ENCODE measurements around the gene SH3PXD2A. TPM values are rescaled to one million over a fixed set of nuclear protein-coding genes. Genes with fewer than 3 reads are reported as not detected.

The SH3PXD2A gene
- total RNA-seq, 1 experiment from 2014 or later: 6.3 TPM

- no peak overlapping the region for H3K27ac Mint-ChIP-seq (ENCODE audit: unreplicated experiment)
- no peaks in the 10 kb centered on the region for H3K9me3 Mint-ChIP-seq (ENCODE audit: unreplicated experiment)
- intact Hi-C loops (cut with micrococcal nuclease; ENCODE audit: unreplicated experiment): loop anchor here (5.0 kb wide), 1 partner anchor 40 kb away; no protein-coding TSS in a partner anchor
These were observed 168.2 kb downstream of the SH3PXD2A start for GRCh38 chr10:103687172-103687571.

GRCh38 chr10:103685880-103686669, 169.3 kb downstream of the SH3PXD2A start:
- Mint-ChIP-seq H3K4me1 (ENCODE audit: low read depth, unreplicated experiment) (peaks cover 16% of the 10 kb centered on the region), H3K27ac (ENCODE audit: unreplicated experiment) (no peak overlapping the region), H3K9me3 (ENCODE audit: unreplicated experiment) (no peaks in the 10 kb centered on the region), H3K36me3 (ENCODE audit: insufficient read depth, unreplicated experiment) (no peaks in the 10 kb centered on the region), H3K27me3 (ENCODE audit: insufficient read depth, unreplicated experiment) (no peaks in the 10 kb centered on the region), H3K4me3 (ENCODE audit: unreplicated experiment) (no peak overlapping the region)
- DNase-seq: peak; percentile 78 to 87
- ChIA-PET CTCF (interaction anchor here (0.6 to 2.2 kb wide), 20 partner anchors 9 to 300 kb away, joined by 3 to 33 read pairs (median 5); no protein-coding TSS in a partner anchor), POLR2A (no interaction called here)
- BruUV-seq (replicated peaks): no TSS peak
- intact Hi-C loops (cut with micrococcal nuclease; ENCODE audit: unreplicated experiment): loop anchor here (1.0 to 5.0 kb wide), 4 partner anchors 10 to 88 kb away; no protein-coding TSS in a partner anchor
- H3K36me3 ChIP-seq (ENCODE audit: control insufficient read depth, insufficient read depth, low read length): no peaks in the 10 kb centered on the region
- peak; percentile 96 to 98 for TF ChIP-seq CTCF (IDR thresholded peaks at IDR 0.05; ENCODE audit: insufficient read depth in 1 of 2, low read depth in 1 of 2, low read length in 1 of 2, severe bottlenecking in 1 of 2, unreplicated experiment in 1 of 2)
- no peak overlapping the region for H3K4me3 ChIP-seq (ENCODE audit: low read depth, low read length)
- H3K9me3 ChIP-seq: no peaks in the 10 kb centered on the region
- H3K27me3 ChIP-seq (replicated peaks; ENCODE audit: control insufficient read depth, insufficient read depth, low read length): no peaks in the 10 kb centered on the region
- peaks cover 25% of the 10 kb centered on the region for H3K4me1 ChIP-seq

More at GRCh38 chr10:103687172-103687571, 168.2 kb downstream of the SH3PXD2A start:
- Mint-ChIP-seq H3K4me1 (ENCODE audit: low read depth, unreplicated experiment) (peaks cover 16% of the 10 kb centered on the region), H3K36me3 (ENCODE audit: insufficient read depth, unreplicated experiment) (no peaks in the 10 kb centered on the region), H3K27me3 (ENCODE audit: insufficient read depth, unreplicated experiment) (no peaks in the 10 kb centered on the region), H3K4me3 (ENCODE audit: unreplicated experiment) (no peak overlapping the region)
- BruUV-seq (replicated peaks): no TSS peak
- TF ChIP-seq CTCF (IDR thresholded peaks at IDR 0.05; ENCODE audit: insufficient read depth in 1 of 2, low read depth in 1 of 2, low read length in 1 of 2, severe bottlenecking in 1 of 2, unreplicated experiment in 1 of 2): no peak
- Histone ChIP-seq H3K9me3 (no peaks in the 10 kb centered on the region), H3K4me1 (peaks cover 25% of the 10 kb centered on the region), H3K4me3 (ENCODE audit: low read depth, low read length) (no peak overlapping the region), H3K36me3 (ENCODE audit: control insufficient read depth, insufficient read depth, low read length) (no peaks in the 10 kb centered on the region), H3K27me3 (replicated peaks; ENCODE audit: control insufficient read depth, insufficient read depth, low read length) (no peaks in the 10 kb centered on the region)
- ChIA-PET CTCF (interaction anchor here (1.3 to 2.2 kb wide), 5 partner anchors 20 to 95 kb away, joined by 4 to 33 read pairs (median 9); no protein-coding TSS in a partner anchor), POLR2A (no interaction called here)
- DNase-seq: no peak

- no peaks in the 10 kb centered on the region for H3K36me3 Mint-ChIP-seq (ENCODE audit: insufficient read depth, unreplicated experiment)
- H3K9me3 Mint-ChIP-seq (ENCODE audit: unreplicated experiment): no peaks in the 10 kb centered on the region
- peak overlapping the region; percentile 70 for H3K27ac Mint-ChIP-seq (ENCODE audit: unreplicated experiment)
- H3K27me3 Mint-ChIP-seq (ENCODE audit: insufficient read depth, unreplicated experiment): no peaks in the 10 kb centered on the region
- DNase-seq: no peak
- Histone ChIP-seq H3K4me1 (peaks cover 21% of the 10 kb centered on the region), H3K36me3 (ENCODE audit: control insufficient read depth, insufficient read depth, low read length) (no peaks in the 10 kb centered on the region), H3K27me3 (replicated peaks; ENCODE audit: control insufficient read depth, insufficient read depth, low read length) (no peaks in the 10 kb centered on the region), H3K4me3 (ENCODE audit: low read depth, low read length) (no peak overlapping the region), H3K9me3 (no peaks in the 10 kb centered on the region)
- intact Hi-C loops (cut with micrococcal nuclease; ENCODE audit: unreplicated experiment): no loop called here
- POLR2A ChIA-PET: no interaction called here
- no peak for TF ChIP-seq CTCF (IDR thresholded peaks at IDR 0.05; ENCODE audit: insufficient read depth in 1 of 2, low read depth in 1 of 2, low read length in 1 of 2, severe bottlenecking in 1 of 2, unreplicated experiment in 1 of 2)
- no TSS peak for BruUV-seq (replicated peaks)
- H3K4me1 Mint-ChIP-seq (ENCODE audit: low read depth, unreplicated experiment): peaks cover 12% of the 10 kb centered on the region
- CTCF ChIA-PET: interaction anchor here (0.6 kb wide), 1 partner anchor 77 kb away, joined by 3 read pairs; no protein-coding TSS in a partner anchor
- H3K4me3 Mint-ChIP-seq (ENCODE audit: unreplicated experiment): no peak overlapping the region
These were observed 171.5 kb downstream of the SH3PXD2A start for GRCh38 chr10:103683851-103684250.

All from Caco-2 (cell line).